Panc1 (cell line): Measurements from ENCODE around the gene OMG.

ENCODE experiments used
- CTCF ChIP-seq: fragments of 450-650 bp; IDR thresholded peaks from 2 replicates; pipeline ENCODE4 v1.5.1; 2017; ENCODE audit warnings: mild to moderate bottlenecking
- POLR2AphosphoS5 ChIP-seq: IDR thresholded peaks from 2 replicates; pipeline ENCODE4 v1.6.1; 2012; ENCODE audit warnings: mild to moderate bottlenecking, low read depth, low read length, moderate library complexity
- REST ChIP-seq, 2 experiments: IDR thresholded peaks; 2 replicates each; pipeline ENCODE4 v1.6.1; 2011 to 2012; ENCODE audit warnings: low read depth in 2 of 2, control low read depth in 1 of 2, low read length in 1 of 2, mild to moderate bottlenecking in 1 of 2, moderate library complexity in 1 of 2; ENCODE audit not compliant: insufficient read depth in 1 of 2

- no peak for TF ChIP-seq CTCF
- TF ChIP-seq REST (IDR thresholded peaks at IDR 0.05; ENCODE audit: insufficient read depth in 1 of 2, low read depth in 2 of 2, low read length in 1 of 2): no peak
- no peak for TF ChIP-seq POLR2AphosphoS5
Measured at GRCh38 chr17:31295489-31295871, 1.6 kb downstream of the OMG start.
